ENCODE results near the gene INSC.
"Not testable (repeated sequence)": the region's sequence is repeated elsewhere in the genome, so short reads cannot be mapped to it uniquely, and the experiment has no call there.

Gene INSC

DNA sequence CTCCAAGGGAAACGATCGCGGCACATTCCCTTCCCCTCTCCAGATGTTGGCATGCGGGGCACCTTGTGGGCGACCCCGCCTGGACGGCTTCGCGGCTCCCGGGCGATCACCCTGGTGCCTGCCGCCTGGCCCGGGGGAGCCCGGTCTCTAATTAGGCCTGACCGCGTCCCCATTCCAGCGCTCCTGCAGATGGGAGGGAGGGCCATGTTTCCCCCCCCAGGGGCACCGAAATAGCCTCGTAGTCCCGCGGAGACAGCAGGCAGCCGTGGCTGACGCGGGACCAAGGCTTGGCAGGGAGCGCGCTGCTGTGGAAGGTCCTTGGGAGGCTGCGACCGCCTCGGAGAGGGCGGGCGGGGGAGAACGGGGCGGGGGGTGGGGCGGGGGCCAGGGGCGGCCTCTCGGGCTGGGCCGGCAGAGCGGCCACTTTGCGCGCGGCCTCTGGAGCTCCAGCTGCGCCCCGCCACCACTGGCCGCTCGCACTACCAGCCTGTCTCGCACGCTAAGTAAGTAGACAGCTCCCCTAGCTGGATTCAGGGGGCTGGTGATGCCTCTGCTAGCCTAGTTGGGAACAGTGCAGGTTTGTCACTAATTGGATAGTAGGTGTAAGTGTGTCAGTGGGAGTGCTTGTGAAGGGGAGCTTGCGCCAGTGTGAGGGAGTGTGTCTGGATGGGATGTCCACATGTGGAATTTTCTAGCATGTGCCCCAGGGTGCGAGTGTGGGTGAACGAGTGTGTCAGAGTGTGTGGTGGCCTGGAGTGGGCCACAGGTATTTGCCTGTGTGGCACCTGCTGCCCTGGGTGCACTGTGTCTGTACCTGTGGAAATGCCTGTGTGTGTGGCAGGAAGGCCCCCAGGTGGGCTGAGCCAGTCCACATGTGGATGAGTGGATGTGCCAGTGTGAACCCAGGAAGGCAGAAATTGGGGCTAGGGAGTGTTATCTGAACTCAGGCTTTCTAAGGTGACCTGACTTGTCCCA is at the start of gene INSC:
Gene INSC (plus strand): TSS at position 423 of the 975 bp plus-strand sequence. CDS start 34,252 bp downstream, outside the sequence.
- no peak for DNase-seq (ENCODE audit: low read depth)

- DNase-seq (ENCODE audit: low read depth) = not testable (repeated sequence)
These were observed 45.0 kb upstream of the INSC start for GRCh38 chr11:15069751-15070150.

DNA sequence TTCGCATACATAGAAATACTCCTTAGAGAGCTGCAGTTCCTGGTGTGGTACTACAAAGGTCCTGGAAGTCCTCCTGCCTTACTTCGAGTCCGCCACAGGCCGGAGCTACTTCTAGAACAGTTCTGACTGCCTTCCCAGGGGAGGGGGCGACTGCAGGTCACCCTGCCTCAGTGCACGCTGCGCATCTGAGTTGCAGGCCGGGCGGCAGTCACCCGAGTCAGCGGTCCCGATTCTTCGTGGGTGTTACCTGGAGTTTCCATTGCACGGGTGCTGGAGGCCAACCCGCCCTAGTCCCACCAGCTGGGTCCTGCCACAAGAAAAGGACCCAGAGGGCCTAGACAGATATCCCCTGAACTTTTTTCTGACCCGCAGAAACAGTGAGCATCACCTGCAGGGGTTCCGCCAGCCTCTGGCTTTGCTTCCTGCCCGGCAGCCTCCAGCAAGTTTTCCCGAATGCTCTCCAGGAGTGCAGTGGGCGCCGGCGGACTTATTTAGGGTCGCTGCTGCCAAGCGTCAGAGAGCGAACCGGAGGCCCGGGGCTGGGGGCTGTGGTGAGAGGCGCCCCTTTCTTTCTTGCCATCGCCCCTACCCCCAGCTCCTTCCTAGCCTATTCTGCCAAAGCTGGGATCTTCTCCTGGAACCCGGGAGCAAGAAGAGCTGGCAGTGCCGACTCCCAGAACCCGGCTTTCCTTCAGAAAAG is 43.0 kb upstream of the INSC start:
- no peak for DNase-seq (ENCODE audit: low read depth)

DNA sequence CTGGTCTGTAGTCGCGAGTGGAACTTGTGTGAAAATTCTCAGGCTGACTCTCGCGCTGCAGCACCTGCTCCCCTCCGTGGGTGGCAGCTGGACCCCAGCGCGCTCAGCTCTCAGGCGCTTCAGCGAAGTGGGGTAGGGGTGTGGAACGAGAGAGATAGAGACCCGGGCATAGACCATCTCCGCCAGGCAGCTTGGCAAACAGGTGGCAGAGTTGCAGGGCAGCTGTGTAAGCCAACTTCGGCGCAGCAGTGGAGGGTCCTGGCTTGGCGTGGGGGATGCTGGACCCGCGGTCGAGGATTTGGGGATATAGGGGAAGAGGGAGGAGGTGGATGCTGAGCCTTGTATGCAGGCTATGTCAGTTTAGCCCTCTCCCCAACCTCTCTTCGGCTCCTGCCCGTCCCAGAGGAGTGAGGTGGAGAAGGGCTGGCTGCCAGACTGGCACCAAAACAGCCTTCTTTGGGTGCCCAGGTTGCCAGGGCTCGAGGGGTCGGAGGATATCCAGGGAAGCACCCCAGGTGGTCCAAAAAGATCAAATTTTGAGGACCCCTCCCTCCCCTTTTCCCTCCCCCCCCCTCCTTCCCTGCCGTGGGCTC is 42.1 kb upstream of the INSC start:
- no peak for DNase-seq (ENCODE audit: low read depth)

GRCh38 chr11:15073361-15074205 is 41.1 kb upstream of the INSC start, which contains the start of gene CALCB:
Gene CALCB (plus strand): TSS chr11:15073593. CDS start chr11:15074719, 1,126 bp downstream.
- DNase-seq (ENCODE audit: low read depth) = no peak

DNA sequence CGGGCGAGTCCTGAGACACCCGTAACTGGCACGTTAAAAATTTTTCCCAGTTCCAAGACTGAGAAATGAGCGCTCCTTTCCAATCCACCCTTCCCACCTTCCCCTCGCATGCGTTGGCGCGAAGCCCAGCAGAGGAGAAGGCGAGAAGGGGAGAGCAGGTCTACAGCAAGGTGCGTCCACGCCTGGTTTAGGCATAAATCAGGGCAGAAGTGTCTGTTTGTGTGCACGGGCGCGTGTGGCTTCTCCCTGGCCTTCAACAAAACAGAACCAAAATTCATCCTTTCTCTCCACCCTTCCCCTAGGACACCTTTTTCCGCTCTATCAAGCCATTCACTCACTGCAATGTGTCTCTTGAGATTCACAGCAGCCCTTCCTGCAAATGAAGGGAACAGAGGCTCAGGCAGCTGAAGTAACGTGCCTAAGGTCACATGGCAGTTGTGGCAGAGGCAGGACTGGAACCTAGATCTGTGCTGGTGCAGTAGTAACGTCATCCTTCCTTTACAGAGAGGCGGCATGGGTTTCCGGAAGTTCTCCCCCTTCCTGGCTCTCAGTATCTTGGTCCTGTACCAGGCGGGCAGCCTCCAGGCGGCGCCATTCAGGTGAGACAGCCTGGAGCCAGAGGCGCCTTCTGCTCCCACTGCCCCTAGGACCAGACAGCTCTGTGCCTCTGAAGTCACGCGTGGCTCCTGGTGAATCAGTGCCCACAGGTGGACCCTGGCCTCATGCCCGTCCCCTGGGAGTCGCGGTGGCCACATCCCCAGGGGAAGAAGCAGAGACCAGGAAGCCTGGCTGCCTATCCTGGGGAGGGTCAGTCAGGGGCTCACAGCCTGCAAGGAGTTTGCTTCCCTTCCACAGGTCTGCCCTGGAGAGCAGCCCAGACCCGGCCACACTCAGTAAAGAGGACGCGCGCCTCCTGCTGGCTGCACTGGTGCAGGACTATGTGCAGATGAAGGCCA is 40.2 kb upstream of the INSC start:
- DNase-seq (ENCODE audit: low read depth) = peak; percentile 48

- no peak for DNase-seq (ENCODE audit: low read depth)
These were observed 39.6 kb upstream of the INSC start for GRCh38 chr11:15075162-15075526.

DNA sequence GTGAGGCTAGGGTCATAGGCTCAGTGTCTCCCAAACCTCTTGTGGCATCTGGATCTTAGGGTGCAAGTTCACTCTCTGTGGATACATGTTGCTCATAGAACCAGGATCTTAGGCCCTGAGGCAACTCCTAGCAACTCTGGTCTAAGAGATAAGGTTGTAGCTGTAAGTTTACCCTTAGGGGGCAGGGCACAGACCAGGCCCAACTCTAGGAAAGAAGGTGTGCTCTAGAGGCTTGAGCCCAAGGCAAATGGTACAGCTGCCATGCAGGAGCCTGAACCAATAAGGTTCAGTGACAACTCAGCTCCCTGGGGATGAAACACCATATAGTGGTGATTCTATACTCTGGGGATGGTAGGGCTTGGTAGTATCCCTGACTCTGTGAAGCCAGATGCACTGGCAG is 23.5 kb upstream of the INSC start:
- no peak for DNase-seq (ENCODE audit: low read depth)

- no peak for DNase-seq (ENCODE audit: low read depth)
These were observed 23.1 kb upstream of the INSC start for GRCh38 chr11:15091625-15092024.

DNA sequence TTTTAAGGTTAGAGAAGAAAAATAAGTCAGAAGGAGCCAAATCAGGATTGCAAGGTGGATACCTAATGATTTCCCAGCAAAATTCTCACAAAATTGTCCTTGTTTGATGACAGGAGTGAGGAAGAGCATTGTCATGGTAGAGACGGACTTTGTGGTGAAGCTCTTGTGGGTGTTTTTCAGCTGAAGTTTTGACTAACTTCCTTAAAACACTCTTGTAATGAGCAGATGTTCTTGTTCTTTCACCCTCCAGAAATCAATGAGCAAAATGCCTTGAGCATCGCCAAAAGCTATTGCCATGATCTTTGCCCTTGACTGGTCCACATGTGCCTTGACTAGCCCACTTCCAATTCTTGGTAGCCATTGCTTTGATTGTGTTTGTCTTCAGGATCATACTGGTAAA is 21.3 kb upstream of the INSC start:
- DNase-seq (ENCODE audit: low read depth) = no peak

DNA sequence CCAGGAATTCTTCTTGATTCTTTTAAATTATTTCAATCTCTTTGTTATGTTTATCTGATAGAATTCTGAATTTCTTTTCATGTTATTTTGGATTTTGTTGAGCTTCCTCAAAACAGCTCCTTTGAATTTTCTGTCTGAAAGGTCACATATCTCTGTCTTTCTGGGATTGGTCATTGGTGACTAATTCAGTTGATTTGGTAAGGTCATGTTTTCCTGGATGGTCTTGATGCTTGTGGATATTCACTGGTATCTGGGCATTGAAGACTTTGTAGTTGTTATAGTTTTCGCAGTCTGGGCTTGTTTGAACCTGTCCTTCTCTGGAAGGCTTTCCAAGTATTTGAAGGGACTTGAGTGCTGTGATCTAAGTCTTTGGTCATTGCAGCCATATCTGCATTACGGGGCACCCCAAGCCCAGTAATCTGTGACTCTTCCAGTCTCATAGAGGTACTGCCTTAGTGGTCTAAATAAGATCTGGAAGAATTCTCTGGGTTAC is 18.9 kb upstream of the INSC start:
- DNase-seq (ENCODE audit: low read depth) = no peak

GRCh38 chr11:15097411-15097810 is 17.3 kb upstream of the INSC start:
- DNase-seq (ENCODE audit: low read depth) = peak; percentile 21

DNA sequence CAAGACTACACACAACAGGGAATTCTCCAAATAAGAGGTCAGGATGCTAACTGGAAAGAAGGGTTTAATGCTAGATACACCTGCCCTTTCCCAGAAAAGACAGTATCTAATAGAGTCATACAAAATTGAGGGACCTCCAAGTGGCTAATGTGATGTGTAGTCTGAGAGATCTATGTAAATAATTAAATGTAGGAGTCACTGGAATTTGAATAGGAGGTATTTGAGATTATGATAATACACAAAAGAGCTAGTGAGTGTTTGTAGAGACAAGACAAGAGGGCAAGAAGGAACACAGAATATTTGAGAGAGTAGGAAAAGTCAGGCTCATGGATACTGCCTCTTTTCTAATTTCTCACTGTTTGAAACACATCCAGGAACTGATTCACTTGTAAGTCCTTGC is 15.5 kb upstream of the INSC start:
- DNase-seq (ENCODE audit: low read depth) = no peak

GRCh38 chr11:15101072-15101709 is 13.5 kb upstream of the INSC start:
- peak; percentile 48 for DNase-seq (ENCODE audit: low read depth)

DNA sequence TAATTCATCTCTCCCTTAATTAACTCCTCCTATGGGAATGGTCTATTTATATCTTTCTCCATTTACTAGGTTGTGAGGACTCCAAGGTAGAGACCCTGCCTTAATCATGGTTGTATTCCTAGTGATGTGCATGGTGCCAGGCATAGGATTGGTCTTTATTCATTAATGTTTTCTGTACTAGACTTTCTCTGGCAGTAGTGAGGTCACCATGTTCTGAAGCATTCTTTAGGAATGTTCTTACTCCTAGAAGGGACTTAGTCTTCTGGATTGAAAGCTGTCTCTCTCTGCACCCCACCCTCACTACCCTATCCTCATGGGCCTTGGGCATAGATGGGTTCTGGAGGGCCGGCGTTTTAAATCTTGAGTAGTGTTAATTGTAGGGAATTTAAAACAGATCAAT is 10.6 kb upstream of the INSC start:
- peak; percentile 19 for DNase-seq (ENCODE audit: low read depth)

GRCh38 chr11:15106201-15106965 is 8.3 kb upstream of the INSC start:
- peak; percentile 78 for DNase-seq (ENCODE audit: low read depth)

- no peak for DNase-seq (ENCODE audit: low read depth)
These were observed 6.8 kb upstream of the INSC start for GRCh38 chr11:15107730-15108515.

- DNase-seq (ENCODE audit: low read depth) = no peak
These were observed 6.1 kb upstream of the INSC start for GRCh38 chr11:15108592-15109130.

All from amniotic epithelial cell (primary cell).